Raji (cell line): ENCODE data around the gene MRPL43.

Source experiments
- POLR2A ChIP-seq: IDR thresholded peaks from 2 replicates; pipeline ENCODE4 v1.6.1; 2011; ENCODE audit warnings: low read depth, low read length, control low read depth; ENCODE audit not compliant: insufficient read depth

MRPL43 gene

DNA sequence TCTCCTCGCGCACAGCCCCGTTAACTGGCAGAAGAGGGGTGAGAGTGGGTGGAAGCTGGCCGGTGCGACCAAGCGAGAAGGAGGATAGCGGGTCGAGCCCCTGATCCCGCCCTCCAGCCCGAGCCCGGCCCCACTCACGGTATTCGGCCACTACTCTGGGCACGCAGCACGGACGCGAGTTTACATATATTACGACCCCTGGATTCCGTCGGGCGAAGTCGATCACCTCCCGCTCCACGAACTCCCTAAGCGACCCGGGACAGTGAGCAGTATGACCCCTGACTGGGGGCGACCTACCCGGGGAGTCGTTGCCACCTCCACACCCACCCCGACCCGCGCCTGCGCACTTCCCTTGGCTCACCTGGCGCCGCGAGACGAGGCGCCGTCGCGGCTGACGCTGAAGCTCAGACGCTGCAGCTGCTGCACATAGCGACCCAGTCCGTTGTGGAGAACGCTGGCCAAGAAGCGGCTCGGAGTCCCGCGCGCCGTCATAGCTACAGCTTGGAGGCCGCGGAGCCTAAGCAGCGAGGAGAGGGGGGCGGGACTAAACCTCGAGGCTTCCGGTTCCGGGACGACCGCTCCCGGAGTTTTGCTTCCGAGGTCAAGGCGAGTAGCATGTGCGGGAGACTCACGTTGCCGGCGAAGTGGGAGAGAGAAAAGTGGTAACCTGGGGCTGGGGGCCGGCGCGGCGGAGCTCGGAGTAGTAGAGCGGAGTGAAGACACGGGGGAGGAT lies at the start of gene MRPL43, which contains the start of gene TWNK:
TSS of gene MRPL43 (minus strand) at position 546 of the 733 bp plus-strand sequence. CDS start at position 492, 54 bp downstream.
TSS of gene TWNK (plus strand) at position 592 of the 733 bp plus-strand sequence. CDS start 668 bp downstream, outside the sequence.
- TF ChIP-seq POLR2A: peak; percentile 84

DNA sequence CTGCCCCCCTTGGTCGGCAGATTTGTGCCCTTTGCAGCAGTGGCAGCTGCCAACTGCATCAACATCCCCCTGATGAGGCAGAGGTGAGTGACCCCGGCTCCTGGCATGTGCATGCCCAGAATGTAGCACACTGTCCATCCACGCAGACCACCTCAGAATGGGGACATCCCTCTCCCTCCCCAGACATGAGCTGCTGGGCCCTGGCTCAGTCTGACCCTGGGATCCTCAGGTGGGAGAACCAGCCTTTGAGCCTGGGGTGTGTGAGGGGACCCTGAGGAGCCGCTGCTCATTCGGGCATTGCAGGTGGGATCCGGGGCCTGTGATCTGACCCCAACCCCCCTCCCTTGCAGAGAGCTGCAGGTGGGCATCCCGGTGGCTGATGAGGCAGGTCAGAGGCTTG lies 49.4 kb upstream of the MRPL43 start:
- TF ChIP-seq POLR2A: no peak

DNA sequence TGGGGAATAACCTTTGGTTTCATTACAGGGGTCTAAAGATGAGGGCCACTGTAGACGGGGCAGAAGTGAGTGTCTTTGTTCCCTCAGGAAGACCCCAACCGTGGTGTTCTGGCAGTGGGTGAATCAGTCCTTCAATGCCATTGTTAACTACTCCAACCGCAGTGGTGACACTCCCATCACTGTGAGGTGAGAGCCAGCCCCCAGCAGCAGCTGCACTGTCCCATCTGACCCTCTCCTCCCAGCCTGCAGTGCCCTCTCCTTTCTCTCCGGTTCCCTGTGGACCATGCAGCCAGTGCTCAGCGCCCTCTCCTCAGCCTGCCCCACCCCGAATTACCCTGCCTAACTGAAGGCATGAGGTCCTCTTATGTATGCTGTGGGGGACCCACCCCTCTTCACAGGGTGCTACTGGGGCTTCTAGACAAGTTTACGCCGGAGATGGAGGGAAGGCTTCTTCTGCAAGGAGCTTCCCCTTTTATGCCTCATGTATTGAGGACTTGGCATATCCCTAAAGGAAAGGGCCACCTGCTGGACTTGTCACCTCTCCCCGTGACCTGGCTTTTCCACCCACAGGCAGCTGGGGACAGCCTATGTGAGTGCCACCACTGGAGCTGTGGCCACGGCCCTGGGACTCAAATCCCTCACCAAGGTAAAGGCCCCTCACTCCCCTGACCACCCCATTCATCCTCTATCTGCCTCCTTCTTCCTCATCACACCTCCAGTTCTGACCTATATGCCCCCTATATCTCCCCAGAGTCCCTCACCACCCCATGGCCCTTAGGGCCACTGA lies 48.8 kb upstream of the MRPL43 start:
- no peak for TF ChIP-seq POLR2A

DNA sequence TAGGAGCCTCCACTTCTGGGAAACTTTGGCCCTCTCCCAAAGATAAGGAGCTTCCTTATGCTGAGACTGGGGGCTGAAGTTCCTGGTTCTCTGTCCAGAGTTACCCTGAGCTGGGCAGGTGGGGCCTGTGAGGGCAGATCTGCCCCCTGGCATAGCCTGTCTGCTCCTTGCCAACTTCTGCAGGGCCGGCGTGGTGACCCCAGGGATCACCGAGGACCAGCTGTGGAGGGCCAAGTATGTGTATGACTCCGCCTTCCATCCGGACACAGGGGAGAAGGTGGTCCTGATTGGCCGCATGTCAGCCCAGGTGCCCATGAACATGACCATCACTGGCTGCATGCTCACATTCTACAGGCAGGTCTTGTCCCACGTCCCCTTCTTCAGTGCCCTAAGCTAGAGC lies 48.0 kb upstream of the MRPL43 start:
- no peak for TF ChIP-seq POLR2A

- TF ChIP-seq POLR2A: no peak
These were observed 46.0 kb upstream of the MRPL43 start for GRCh38 chr10:101033276-101033675.

DNA sequence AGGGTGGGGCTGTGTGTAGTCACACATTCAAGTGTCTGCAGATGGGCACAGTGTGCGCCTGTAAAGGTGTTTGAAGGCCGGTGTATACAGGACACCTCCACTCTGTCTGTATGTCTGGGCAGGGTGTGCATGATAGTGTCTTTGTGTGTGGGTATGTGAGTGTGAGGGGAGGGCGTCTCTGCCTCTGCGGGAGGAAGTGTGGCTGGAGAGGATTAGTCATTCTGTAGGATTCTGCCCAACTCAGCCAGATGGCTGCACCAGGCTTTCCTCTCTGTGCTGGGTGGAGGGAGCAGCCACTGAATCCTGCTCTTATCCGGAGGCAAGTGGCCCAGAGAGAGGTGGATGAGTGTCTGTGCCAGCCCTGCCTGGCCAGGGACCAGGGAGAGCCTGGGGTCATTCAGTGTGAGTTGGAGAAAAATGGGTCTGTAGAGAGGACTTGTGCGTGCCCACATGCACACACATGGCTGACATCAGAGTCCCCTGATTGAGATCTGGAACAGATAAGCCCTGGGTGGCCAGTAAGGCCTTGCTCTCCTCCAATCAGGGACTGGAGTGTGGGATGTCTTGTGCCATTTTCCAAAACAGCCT lies 45.4 kb upstream of the MRPL43 start:
- TF ChIP-seq POLR2A: no peak

DNA sequence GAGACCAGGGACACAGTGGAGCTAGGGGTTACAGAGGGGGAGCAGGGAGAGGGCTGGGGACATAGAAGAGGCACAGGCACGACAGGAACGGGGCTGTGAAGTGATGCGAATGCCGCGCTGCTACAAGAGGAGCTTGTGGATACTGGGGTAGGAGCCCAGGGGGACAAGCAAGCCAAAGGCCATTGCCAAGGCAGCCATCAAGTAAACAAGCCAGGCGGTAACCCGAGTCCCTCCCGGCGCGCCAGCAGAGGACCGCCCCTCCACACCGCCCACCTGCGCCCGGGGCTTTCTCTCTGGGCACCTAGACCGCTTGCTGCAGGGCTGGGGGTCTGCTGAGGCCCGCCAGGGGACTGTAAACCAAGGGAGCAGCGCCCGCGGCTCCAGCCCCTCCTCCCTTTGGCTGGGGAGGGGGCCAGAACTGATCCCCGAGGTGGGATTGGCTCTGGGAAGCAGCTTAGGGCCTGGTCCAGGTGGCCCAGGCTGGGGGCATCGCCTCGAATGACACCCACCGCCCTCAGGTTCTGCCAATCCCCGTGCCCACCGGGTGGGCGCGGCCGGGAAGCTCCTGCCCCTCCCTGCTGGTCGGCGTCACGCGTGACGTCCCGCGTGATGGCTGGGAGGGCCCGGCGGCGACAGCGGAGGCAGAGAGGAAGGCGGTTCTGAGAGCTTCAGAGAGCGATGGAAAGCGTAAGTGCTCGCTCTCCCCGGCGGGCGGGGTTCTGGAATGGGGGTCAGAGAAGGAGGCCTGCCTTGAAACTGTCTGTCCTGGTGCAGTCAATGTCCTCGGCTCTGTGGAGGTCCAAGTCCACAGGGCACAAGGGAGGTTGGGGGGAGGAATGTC lies 44.7 kb upstream of the MRPL43 start:
- TF ChIP-seq POLR2A: no peak

GRCh38 chr10:101031128-101031795 lies 44.0 kb upstream of the MRPL43 start, which contains the start of the genes PDZD7 and SFXN3:
Gene PDZD7, minus strand, starts transcription at chr10:101031129. Its CDS starts 910 bp downstream, at chr10:101030219.
Gene SFXN3, plus strand, starts transcription at chr10:101031234. Its CDS starts 3,461 bp downstream, at chr10:101034695.
- no peak for TF ChIP-seq POLR2A

DNA sequence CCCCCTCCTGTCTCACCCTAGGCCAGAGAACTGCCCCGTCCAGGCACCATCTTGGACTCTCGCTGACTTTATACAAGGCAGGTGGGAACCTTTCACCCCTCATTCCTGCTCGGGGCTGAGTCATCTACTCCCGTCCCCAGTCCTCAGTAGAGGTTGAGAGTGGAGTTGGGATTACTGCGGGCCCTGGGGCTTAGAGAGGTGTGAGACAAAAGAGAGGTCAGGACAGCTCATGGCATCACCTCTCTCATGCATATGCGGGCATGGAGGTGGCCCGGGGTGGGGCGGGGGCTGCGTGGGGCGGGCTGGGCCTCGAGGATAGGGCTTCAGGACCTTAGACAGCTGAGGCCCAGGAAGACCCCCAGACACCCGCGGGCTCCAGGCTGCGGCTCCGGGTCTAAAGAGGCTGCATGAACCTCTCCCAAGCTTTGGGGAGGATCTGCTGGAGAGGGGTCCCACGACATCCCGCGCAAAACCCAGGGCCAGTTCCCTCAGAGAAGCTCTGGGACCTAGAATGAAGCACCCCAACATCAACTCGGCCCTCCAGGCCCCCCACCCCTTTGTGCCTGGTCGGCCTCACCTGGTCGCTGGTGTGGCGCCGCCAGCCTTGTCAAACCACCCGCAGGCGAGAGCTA lies 43.3 kb upstream of the MRPL43 start:
- no peak for TF ChIP-seq POLR2A

DNA sequence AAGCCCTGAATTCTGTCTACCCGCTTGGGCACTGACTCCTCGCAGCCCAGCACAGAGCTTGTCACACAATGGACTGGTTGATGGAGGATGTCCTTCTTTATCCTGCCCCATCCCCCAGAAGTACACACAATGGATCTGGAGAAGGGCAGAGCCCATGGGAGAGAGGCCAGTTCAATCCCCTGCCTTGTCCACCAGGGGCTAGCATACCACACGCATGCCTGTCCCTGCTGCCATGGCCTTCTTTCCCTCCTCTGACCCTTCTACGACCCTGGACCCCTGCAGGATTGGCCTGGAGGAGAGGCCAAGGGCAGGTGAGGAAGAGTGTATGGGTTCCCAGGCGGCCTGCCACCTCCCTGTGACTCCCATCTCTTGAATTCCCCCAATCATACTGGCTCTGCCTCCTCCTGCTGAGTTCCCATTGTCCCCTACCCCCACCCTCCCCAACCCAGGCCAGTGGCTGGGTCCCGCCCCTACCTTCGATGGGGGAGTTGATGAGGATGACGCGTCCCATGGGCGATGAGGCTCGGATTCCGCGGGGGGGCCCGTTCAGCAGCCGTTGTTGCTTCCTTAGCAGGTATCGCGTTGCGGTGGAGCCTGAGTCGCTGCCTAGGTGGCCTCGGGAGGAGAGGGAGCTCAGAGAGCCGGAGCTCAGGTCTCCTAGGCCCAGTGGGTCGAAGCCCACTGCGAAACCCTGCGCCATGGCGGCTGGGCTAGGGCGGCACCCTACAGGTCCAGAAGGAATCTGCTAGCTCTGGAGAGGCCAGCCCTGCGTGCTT lies 42.4 kb upstream of the MRPL43 start:
- no peak for TF ChIP-seq POLR2A

GRCh38 chr10:101028446-101029337 lies 41.4 kb upstream of the MRPL43 start:
- no peak for TF ChIP-seq POLR2A
